Upper lobe of left lung (tissue), 4 donors: ENCODE data around the gene PIN1.

Experiments
- POLR2A ChIP-seq, 4 donors: fragments of 450-650 bp; IDR thresholded peaks; one replicate each; pipeline ENCODE4 v1.5.1; 2016 to 2017; ENCODE audit warnings: antibody characterized with exemption in 4 of 4, mild to moderate bottlenecking in 2 of 4
- POLR2AphosphoS5 ChIP-seq, 2 donors: sonication (generic); formaldehyde crosslinking; IDR thresholded peaks; one replicate each; pipeline ENCODE4 v1.5.1; 2017; ENCODE audit warnings: antibody characterized with exemption in 2 of 2
- TF ChIP-seq, protein P1 (sequence below), 6 experiments: fragments of 450-650 bp in 4 of 6; fragments of 200-600 bp in 2 of 6; sonication (generic) in 2 of 6; IDR thresholded peaks; one replicate each; pipeline ENCODE4 v1.5.1; 2016 to 2019; ENCODE audit warnings: antibody characterized with exemption in 6 of 6

DNA sequence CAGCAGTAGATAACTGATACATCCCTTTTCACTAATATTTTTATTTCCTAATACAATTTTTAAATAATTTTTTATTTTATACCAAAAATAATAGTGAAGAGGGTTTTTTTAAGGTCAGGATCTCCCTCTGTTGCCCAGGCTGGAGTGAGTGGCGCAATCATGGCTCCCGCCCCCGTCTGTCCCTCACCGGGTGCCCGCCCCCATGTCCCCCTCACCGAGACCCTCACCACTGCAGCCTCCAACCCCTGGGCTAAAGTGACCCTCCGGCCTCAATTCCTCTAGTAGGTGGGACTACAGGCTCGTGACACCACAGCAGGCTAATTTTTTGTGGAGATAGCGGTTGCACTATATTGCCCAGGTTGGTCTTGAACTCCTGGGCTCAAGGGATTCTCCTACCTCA is 48.8 kb upstream of the PIN1 start:
- TF ChIP-seq POLR2A (IDR thresholded peaks at IDR 0.05) = no peak
- TF ChIP-seq, protein P1, sequence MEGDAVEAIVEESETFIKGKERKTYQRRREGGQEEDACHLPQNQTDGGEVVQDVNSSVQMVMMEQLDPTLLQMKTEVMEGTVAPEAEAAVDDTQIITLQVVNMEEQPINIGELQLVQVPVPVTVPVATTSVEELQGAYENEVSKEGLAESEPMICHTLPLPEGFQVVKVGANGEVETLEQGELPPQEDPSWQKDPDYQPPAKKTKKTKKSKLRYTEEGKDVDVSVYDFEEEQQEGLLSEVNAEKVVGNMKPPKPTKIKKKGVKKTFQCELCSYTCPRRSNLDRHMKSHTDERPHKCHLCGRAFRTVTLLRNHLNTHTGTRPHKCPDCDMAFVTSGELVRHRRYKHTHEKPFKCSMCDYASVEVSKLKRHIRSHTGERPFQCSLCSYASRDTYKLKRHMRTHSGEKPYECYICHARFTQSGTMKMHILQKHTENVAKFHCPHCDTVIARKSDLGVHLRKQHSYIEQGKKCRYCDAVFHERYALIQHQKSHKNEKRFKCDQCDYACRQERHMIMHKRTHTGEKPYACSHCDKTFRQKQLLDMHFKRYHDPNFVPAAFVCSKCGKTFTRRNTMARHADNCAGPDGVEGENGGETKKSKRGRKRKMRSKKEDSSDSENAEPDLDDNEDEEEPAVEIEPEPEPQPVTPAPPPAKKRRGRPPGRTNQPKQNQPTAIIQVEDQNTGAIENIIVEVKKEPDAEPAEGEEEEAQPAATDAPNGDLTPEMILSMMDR (IDR thresholded peaks at IDR 0.05) = no peak
- TF ChIP-seq POLR2AphosphoS5 (IDR thresholded peaks at IDR 0.05) = no peak
